8988T (cell line): ENCODE measurements around the gene SLC12A2.

Experiments
- DNase-seq: peaks from one replicate; pipeline ENCODE4 v3.0.0; 2011

SLC12A2 gene

DNA sequence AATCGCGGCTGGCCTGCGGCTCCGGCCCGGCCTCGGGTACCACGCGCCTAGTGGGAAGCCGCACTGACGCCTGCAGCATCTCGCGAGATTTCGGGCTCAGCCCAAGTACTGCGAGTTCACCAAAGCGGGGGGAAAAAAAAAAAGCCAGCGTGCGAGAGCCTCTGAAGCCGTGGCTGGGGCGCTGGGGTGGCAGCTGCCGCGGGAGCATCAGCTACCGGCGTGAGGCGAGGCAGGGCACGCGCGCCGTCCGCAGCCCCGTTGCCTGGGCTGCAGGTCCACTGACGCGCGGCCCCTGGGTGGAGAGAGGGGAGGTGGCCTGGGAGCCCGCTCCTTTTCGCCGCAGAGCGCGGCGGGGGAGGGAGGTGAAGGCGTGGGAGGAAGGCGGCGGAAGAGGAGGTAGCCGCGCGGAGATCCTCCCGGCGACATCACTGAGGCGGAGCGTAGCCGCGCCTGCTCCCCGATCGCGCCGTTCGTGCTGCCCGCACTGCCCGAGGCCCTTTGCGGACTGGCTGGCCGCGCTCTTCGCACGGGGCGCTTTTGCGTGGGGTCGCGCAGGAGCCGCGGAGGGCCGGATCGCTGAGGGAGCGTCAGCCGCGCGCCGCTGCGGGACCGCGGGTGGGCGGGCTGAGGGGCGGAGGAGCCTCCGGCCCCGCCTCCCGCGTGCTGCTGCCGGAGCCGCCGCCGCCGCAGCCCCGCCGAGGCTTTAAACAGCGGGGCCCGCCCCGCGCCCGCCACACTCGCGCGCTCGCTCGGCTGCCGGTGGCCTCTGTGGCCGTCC, at the start of gene SLC12A2:
Gene SLC12A2, plus strand, starts transcription at position 734 of the 778 bp plus-strand sequence. CDS start 189 bp downstream, outside the sequence.
- DNase-seq = peak; percentile 60

GRCh38 chr5:128035689-128036088, 47.9 kb upstream of the SLC12A2 start:
- no peak for DNase-seq

GRCh38 chr5:128036950-128037349, 46.6 kb upstream of the SLC12A2 start:
- DNase-seq = no peak

GRCh38 chr5:128038643-128039042, 44.9 kb upstream of the SLC12A2 start:
- no peak for DNase-seq

- DNase-seq = no peak
Observed at GRCh38 chr5:128040927-128041326, 42.6 kb upstream of the SLC12A2 start.

DNA sequence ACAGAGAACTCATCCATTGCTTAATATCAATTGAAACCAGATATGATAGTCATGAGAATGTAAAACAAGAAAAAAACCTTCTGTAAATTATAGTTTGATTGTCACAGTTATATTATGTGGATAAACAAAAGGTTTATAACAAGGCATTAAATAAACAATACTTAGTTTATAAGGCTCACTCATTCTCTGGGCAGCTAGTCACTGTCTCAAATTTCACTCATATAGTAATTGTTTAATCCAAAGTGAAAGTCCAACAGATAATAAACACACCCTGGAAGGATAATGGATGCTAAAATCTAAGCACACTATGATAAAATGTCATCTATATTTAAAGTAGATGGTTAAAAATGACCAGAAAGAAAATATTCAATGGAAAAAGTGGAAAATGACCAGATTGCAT, 30.8 kb upstream of the SLC12A2 start:
- no peak for DNase-seq

GRCh38 chr5:128053291-128053954, 30.1 kb upstream of the SLC12A2 start:
- DNase-seq = no peak

DNA sequence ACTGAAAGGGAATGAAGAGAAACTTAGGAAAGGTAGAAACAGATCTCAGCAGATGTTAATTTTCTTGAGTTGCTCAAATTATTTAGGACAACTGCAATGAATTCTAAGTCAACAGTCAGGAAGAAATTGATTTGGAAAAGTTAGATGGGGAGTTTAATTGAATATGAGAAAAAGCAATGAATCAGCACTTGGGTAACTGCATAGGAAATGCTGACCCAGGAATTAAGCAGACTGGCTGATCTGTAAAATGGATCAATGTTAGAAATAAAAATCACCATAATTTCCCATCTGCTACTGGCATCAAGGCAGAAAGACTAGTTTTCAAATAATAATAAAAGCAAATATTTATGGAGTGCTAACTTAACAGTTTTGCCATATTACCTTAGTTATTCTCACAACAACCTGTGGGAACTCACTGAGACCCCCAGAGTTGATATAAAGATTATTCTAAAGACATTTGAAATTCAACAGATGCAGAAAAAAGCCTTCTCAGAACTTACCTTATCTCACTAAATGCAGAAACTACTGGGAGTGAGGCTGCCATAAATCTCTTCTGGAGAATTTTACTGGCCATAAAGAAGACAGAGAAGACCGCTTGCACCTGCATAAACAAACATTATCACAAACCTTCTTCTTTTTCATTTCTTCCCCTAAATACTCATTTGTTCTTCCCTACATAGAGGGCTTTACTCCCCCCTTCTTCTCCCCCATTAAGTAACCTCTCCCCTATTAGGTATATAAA, 22.8 kb upstream of the SLC12A2 start:
- DNase-seq = no peak

- DNase-seq = no peak
Observed at GRCh38 chr5:128062172-128062746, 21.3 kb upstream of the SLC12A2 start.

GRCh38 chr5:128074171-128074570, 9.4 kb upstream of the SLC12A2 start:
- no peak for DNase-seq

DNA sequence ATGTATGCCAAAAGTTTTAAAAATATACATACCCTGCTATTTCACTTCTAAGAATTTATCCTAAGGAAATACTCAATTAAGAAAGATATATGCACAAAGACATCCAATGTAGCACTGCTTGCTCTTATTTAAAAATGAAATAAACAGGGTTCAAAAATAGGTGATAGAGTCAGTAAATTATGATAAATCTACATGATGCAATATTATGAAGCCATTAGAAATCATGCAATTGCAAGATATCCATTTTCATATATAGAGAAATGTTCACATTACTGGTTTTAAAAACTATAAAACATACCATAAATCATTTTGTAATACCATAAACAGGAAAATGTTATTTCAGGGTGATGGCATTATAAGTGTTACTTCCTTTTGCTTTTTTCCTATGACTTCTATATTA, 8.6 kb upstream of the SLC12A2 start:
- no peak for DNase-seq

DNA sequence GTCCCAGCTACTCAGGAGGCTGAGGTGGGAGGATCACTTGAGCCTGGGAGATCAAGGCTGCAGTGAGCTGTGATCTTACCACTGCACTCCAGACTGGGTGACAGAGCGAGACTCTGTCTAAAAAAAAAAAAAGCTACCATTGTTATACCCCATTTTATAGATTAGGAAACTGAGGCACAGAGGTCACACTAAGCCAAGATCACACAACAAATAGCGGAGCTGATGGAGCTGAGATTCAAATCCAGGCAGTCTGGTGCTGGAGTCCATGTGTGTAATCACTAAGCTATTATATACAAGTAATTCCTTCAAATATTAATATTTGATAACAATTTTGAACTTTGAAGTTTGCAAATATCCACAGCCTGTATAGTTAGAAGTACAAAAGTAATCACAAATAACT, 6.0 kb upstream of the SLC12A2 start:
- DNase-seq = no peak

DNA sequence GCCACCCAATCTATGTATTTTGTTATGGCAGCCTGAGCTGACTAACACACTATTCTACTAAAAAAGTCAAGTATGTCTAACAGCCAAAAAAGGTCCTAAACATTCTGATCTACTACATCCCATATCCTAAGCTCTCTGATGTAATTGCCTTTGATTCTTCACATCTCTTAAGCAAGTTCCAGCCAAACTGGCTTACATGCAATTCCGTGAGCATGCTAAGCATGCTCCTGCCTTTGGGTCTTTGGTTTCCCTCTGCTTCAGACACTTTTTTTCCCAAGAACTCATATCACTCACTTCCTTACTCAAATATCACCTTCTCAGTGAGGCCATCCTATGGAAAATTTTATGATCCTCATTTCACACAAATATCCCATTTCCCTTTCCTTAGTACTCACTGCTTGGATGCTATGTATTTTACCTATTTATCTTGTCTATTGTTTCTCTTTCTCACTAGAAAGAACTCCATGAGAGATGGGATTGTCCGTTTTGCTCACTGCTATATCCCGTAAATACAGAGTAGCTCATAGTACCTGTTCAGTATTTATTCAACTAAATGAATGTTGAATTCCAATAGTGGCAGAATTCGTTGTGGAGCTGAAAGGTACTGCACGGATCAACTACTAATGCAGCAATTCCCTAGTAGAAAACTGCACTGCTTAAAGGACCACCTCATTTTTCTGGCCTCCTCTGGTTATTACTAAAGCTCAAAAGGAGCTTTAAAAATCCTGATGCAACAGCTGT, 2.3 kb upstream of the SLC12A2 start:
- no peak for DNase-seq

DNA sequence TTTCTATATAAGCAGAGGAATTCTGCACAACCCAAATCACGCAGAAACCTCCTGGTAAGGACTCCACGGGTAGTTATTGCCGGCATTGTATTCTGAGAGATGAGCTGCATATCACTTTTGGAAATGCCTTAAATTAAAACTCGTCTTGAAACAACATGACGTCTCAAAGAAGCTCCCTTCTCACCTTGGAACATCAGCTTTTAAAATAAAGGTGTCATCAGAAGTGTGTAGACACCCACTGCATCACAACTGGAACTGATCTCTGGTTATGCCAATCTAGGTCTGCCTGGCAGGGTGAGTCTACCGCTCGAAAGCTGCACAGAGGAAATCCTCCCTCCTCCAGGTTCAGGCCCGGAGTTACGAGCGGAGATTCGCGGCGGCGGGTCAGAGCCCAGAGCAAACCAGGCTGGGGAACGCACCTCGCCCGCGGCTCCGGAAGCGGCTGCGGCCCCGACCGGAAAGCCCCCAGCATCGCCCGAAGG, 974 bp upstream of the SLC12A2 start:
- DNase-seq = peak; percentile 23

DNA sequence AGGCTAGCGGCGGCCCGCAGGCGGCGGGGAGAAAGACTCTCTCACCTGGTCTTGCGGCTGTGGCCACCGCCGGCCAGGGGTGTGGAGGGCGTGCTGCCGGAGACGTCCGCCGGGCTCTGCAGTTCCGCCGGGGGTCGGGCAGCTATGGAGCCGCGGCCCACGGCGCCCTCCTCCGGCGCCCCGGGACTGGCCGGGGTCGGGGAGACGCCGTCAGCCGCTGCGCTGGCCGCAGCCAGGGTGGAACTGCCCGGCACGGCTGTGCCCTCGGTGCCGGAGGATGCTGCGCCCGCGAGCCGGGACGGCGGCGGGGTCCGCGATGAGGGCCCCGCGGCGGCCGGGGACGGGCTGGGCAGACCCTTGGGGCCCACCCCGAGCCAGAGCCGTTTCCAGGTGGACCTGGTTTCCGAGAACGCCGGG, 253 bp downstream of the SLC12A2 start:
- peak; percentile 62 for DNase-seq

DNA sequence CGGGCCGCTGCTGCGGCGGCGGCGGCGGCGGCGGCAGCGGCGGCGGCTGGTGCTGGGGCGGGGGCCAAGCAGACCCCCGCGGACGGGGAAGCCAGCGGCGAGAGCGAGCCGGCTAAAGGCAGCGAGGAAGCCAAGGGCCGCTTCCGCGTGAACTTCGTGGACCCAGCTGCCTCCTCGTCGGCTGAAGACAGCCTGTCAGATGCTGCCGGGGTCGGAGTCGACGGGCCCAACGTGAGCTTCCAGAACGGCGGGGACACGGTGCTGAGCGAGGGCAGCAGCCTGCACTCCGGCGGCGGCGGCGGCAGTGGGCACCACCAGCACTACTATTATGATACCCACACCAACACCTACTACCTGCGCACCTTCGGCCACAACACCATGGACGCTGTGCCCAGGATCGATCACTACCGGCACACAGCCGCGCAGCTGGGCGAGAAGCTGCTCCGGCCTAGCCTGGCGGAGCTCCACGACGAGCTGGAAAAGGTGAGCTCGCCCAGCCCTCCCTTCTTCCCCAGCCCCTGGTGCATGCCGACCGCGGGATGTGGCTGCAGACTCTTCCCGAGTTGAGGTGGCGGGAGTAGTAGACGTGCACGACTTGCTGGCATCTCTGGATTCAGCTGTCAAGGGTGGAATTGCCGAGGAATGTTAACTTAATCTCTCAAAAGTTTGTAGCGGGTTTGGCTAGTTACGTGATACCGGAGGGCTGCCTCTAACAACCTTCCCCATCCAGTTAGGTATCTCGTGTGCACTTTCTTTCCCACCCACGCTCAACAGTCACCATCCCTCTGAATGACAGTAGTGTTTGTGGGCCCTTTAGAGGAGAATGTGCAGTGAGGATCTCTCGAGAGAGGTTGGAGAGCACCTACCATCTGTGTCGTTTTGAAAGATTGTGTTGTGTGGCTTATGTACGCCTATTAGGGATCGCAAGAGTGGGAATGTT, 932 bp downstream of the SLC12A2 start:
- peak; percentile 28 for DNase-seq

DNA sequence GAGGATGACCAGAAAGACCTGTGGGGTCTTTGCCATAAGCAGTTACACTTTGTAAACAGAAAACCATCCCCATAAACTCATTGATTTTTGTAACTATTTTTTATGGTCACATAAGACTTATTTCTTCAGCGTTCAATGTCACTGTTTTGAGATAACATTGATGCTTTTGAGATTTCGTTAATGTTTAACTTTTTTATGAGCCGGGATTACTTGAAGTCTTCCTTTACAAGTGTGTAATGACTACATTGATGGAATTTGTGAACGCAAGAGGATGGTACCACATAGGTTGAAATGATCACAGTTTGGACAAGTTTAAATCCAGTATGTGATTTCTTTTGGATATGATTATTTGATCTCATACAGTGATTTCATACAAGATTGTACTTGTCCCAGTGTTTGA, 1.8 kb downstream of the SLC12A2 start:
- DNase-seq = no peak

DNA sequence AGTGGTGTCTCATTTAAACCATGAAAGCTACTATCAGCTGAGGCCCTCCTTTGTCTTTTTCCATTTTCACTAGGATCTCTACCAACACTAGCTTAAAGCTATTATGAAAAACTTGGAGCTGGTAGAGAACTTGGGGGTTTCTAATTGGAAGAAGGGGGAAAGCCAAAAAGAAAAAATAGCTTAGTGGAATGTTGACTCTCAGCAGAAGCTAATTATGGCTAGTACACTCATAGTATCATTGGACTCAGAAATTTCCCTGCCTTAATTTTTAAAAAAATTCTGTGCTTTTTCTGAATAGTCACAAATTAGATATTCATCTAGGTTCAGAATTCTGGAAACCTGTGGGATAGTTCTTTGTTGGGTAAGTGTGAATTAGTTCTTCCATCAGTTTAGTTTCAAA, 8.0 kb downstream of the SLC12A2 start:
- no peak for DNase-seq

GRCh38 chr5:128092144-128092543, 8.6 kb downstream of the SLC12A2 start:
- DNase-seq = no peak

DNA sequence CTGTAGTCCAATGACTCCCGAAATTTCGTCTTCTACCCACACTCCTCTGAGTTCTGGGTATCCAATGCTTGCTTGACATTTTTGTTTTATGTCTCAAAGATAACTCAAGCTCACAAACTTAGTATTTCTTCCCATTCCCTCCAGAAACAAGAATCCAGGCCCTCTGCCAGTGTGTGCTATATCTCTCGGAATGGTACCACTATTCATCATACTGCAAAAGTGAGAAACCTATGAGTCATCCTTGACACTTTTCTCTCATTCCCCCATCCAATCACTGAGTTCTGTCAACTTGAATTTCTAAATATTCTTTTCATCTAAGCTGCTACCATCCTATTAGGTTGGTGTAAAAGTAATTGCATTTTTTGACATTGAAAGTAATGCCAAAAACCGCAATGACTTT, 9.8 kb downstream of the SLC12A2 start:
- DNase-seq = no peak

DNA sequence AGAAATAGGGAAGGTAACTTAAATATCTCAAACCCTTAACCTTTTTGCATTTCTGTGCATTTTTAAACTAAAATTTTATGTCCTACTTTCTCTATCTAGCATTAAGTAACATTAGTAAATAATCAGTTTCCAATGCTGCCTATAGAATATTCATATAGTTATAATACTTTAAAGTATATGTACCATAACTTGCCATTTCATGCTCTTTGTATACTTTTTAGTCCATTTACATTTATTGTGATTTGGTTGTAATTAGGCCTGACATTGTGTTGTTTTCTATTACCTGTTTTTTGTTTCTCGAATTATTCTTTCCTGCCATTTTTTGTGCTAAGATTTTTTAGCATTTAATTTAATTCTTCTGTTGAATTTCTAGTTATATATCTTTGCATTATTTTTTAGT, 13.7 kb downstream of the SLC12A2 start:
- no peak for DNase-seq
